ENCODE results near the gene CST9L. TPM values are rescaled to one million over a fixed set of nuclear protein-coding genes. Genes with fewer than 3 reads are reported as not detected.

CST9L gene
- total RNA-seq, 2 experiments from 2014 or later, result not detected

- ChIA-PET CTCF (no interaction called here), POLR2A (no interaction called here)
- Mint-ChIP-seq H3K27ac (no peak overlapping the region), H3K4me3 (no peak overlapping the region), H3K27me3 (no peaks in the 10 kb centered on the region), H3K9me3 (ENCODE audit: low read depth) (peaks cover 12% of the 10 kb centered on the region), H3K36me3 (ENCODE audit: low read depth) (no peaks in the 10 kb centered on the region), H3K4me1 (no peaks in the 10 kb centered on the region)
- intact Hi-C loops (cut with DNase I, micrococcal nuclease), result no loop called here
- ATAC-seq (no peak), DNase-seq (no peak)
Observed at GRCh38 chr20:23565503-23566045, 2.7 kb downstream of the CST9L start.

GRCh38 chr20:23564927-23565326 lies 3.4 kb downstream of the CST9L start:
- intact Hi-C loops (cut with DNase I, micrococcal nuclease), result no loop called here
- Mint-ChIP-seq H3K4me3 (no peak overlapping the region), H3K9me3 (ENCODE audit: low read depth) (peaks cover 16% of the 10 kb centered on the region), H3K4me1 (no peaks in the 10 kb centered on the region), H3K27me3 (no peaks in the 10 kb centered on the region), H3K27ac (no peak overlapping the region), H3K36me3 (ENCODE audit: low read depth) (peaks cover 2% of the 10 kb centered on the region)
- POLR2A ChIA-PET, result no interaction called here
- ATAC-seq (no peak), DNase-seq (no peak)
- CTCF ChIA-PET, result no interaction called here

GRCh38 chr20:23562721-23563342 lies 5.5 kb downstream of the CST9L start:
- intact Hi-C loops (cut with DNase I, micrococcal nuclease), result no loop called here
- peaks cover 2% of the 10 kb centered on the region for H3K36me3 Mint-ChIP-seq (ENCODE audit: low read depth)
- CTCF ChIA-PET, result no interaction called here
- H3K27ac Mint-ChIP-seq, result no peak overlapping the region
- H3K4me1 Mint-ChIP-seq, result no peaks in the 10 kb centered on the region
- H3K27me3 Mint-ChIP-seq, result no peaks in the 10 kb centered on the region
- no peak for ATAC-seq
- POLR2A ChIA-PET, result no interaction called here
- no peak for DNase-seq
- H3K9me3 Mint-ChIP-seq (ENCODE audit: low read depth), result peaks cover 19% of the 10 kb centered on the region
- H3K4me3 Mint-ChIP-seq, result no peak overlapping the region

- ATAC-seq, result no peak
- ChIA-PET POLR2A (no interaction called here), CTCF (interaction anchor here (0.6 kb wide), 1 partner anchor 224 kb away, joined by 4 read pairs; no protein-coding TSS in a partner anchor)
- H3K27me3 Mint-ChIP-seq, result peaks cover 2% of the 10 kb centered on the region
- no peaks in the 10 kb centered on the region for H3K36me3 Mint-ChIP-seq (ENCODE audit: low read depth)
- H3K9me3 Mint-ChIP-seq (ENCODE audit: low read depth), result peaks cover 6% of the 10 kb centered on the region
- intact Hi-C loops (cut with DNase I, micrococcal nuclease), result no loop called here
- H3K27ac Mint-ChIP-seq, result no peak overlapping the region
- no peaks in the 10 kb centered on the region for H3K4me1 Mint-ChIP-seq
- no peak overlapping the region for H3K4me3 Mint-ChIP-seq
- no peak for DNase-seq
Observed at GRCh38 chr20:23554401-23554800, 13.9 kb downstream of the CST9L start.

- intact Hi-C loops (cut with DNase I, micrococcal nuclease), result no loop called here
- ChIA-PET POLR2A (no interaction called here), CTCF (interaction anchor here (0.7 kb wide), 1 partner anchor 1012 kb away, joined by 4 read pairs; no protein-coding TSS in a partner anchor)
- H3K4me3 Mint-ChIP-seq, result no peak overlapping the region
- no peak for ATAC-seq
- H3K27ac Mint-ChIP-seq, result no peak overlapping the region
- DNase-seq, result no peak
- no peaks in the 10 kb centered on the region for H3K36me3 Mint-ChIP-seq (ENCODE audit: low read depth)
- no peaks in the 10 kb centered on the region for H3K9me3 Mint-ChIP-seq (ENCODE audit: low read depth)
- H3K27me3 Mint-ChIP-seq, result no peaks in the 10 kb centered on the region
- no peaks in the 10 kb centered on the region for H3K4me1 Mint-ChIP-seq
Observed at GRCh38 chr20:23551786-23552185, 16.5 kb downstream of the CST9L start.

- Mint-ChIP-seq H3K4me3 (no peak overlapping the region), H3K9me3 (ENCODE audit: low read depth) (no peaks in the 10 kb centered on the region), H3K4me1 (no peaks in the 10 kb centered on the region), H3K27me3 (no peaks in the 10 kb centered on the region), H3K36me3 (ENCODE audit: low read depth) (no peaks in the 10 kb centered on the region), H3K27ac (no peak overlapping the region)
- CTCF ChIA-PET, result interaction anchor here (0.7 kb wide), 2 partner anchors 49 to 1013 kb away, joined by 3 to 4 read pairs; no protein-coding TSS in a partner anchor
- no peak for ATAC-seq
- POLR2A ChIA-PET, result no interaction called here
- intact Hi-C loops (cut with DNase I, micrococcal nuclease), result no loop called here
- DNase-seq, result no peak
Observed at GRCh38 chr20:23551383-23551782, 16.9 kb downstream of the CST9L start.

GRCh38 chr20:23550227-23550626 lies 18.1 kb downstream of the CST9L start:
- Mint-ChIP-seq H3K36me3 (ENCODE audit: low read depth) (no peaks in the 10 kb centered on the region), H3K9me3 (ENCODE audit: low read depth) (no peaks in the 10 kb centered on the region), H3K4me3 (no peak overlapping the region), H3K4me1 (no peaks in the 10 kb centered on the region), H3K27me3 (no peaks in the 10 kb centered on the region), H3K27ac (no peak overlapping the region)
- ChIA-PET POLR2A (no interaction called here), CTCF (no interaction called here)
- ATAC-seq (no peak), DNase-seq (no peak)
- intact Hi-C loops (cut with DNase I, micrococcal nuclease), result no loop called here

GRCh38 chr20:23548408-23548807 lies 19.9 kb downstream of the CST9L start:
- no peaks in the 10 kb centered on the region for H3K36me3 Mint-ChIP-seq (ENCODE audit: low read depth)
- ChIA-PET CTCF (no interaction called here), POLR2A (no interaction called here)
- H3K27me3 Mint-ChIP-seq, result peaks cover 5% of the 10 kb centered on the region
- intact Hi-C loops (cut with DNase I, micrococcal nuclease), result no loop called here
- H3K4me3 Mint-ChIP-seq, result no peak overlapping the region
- no peak overlapping the region for H3K27ac Mint-ChIP-seq
- no peak for ATAC-seq
- H3K9me3 Mint-ChIP-seq (ENCODE audit: low read depth), result no peaks in the 10 kb centered on the region
- no peak for DNase-seq
- H3K4me1 Mint-ChIP-seq, result no peaks in the 10 kb centered on the region

GRCh38 chr20:23547613-23548012 lies 20.7 kb downstream of the CST9L start:
- H3K36me3 Mint-ChIP-seq (ENCODE audit: low read depth), result no peaks in the 10 kb centered on the region
- no peaks in the 10 kb centered on the region for H3K4me1 Mint-ChIP-seq
- H3K27ac Mint-ChIP-seq, result no peak overlapping the region
- ChIA-PET CTCF (interaction anchor here (0.6 kb wide), 1 partner anchor 215 kb away, joined by 4 read pairs; no protein-coding TSS in a partner anchor), POLR2A (no interaction called here)
- H3K9me3 Mint-ChIP-seq (ENCODE audit: low read depth), result no peaks in the 10 kb centered on the region
- H3K4me3 Mint-ChIP-seq, result no peak overlapping the region
- no peak for ATAC-seq
- H3K27me3 Mint-ChIP-seq, result peaks cover 5% of the 10 kb centered on the region
- DNase-seq, result no peak
- intact Hi-C loops (cut with DNase I, micrococcal nuclease), result no loop called here

- H3K4me1 Mint-ChIP-seq, result no peaks in the 10 kb centered on the region
- no peak overlapping the region for H3K27ac Mint-ChIP-seq
- DNase-seq, result no peak
- no peaks in the 10 kb centered on the region for H3K9me3 Mint-ChIP-seq (ENCODE audit: low read depth)
- ATAC-seq, result no peak
- H3K27me3 Mint-ChIP-seq, result peaks cover 11% of the 10 kb centered on the region
- POLR2A ChIA-PET, result no interaction called here
- CTCF ChIA-PET, result no interaction called here
- H3K4me3 Mint-ChIP-seq, result no peak overlapping the region
- H3K36me3 Mint-ChIP-seq (ENCODE audit: low read depth), result no peaks in the 10 kb centered on the region
- intact Hi-C loops (cut with DNase I, micrococcal nuclease), result no loop called here
Observed at GRCh38 chr20:23546435-23547144, 21.7 kb downstream of the CST9L start.

GRCh38 chr20:23544133-23544532 lies 24.2 kb downstream of the CST9L start:
- Mint-ChIP-seq H3K4me1 (no peaks in the 10 kb centered on the region), H3K27me3 (peaks cover 22% of the 10 kb centered on the region), H3K9me3 (ENCODE audit: low read depth) (no peaks in the 10 kb centered on the region), H3K27ac (no peak overlapping the region), H3K4me3 (no peak overlapping the region), H3K36me3 (ENCODE audit: low read depth) (no peaks in the 10 kb centered on the region)
- ChIA-PET CTCF (no interaction called here), POLR2A (no interaction called here)
- intact Hi-C loops (cut with DNase I, micrococcal nuclease), result no loop called here
- DNase-seq, result no peak
- ATAC-seq, result no peak

- Mint-ChIP-seq H3K27me3 (peaks cover 26% of the 10 kb centered on the region), H3K36me3 (ENCODE audit: low read depth) (no peaks in the 10 kb centered on the region), H3K27ac (no peak overlapping the region), H3K4me3 (no peak overlapping the region), H3K4me1 (no peaks in the 10 kb centered on the region), H3K9me3 (ENCODE audit: low read depth) (no peaks in the 10 kb centered on the region)
- POLR2A ChIA-PET, result no interaction called here
- no peak for DNase-seq
- ATAC-seq, result no peak
- intact Hi-C loops (cut with DNase I, micrococcal nuclease), result no loop called here
- CTCF ChIA-PET, result interaction anchor here (0.6 kb wide), 1 partner anchor 1203 kb away, joined by 3 read pairs; no protein-coding TSS in a partner anchor
Observed at GRCh38 chr20:23542801-23543200, 25.5 kb downstream of the CST9L start.

Measured in activated CD4-positive, alpha-beta T cell treated with anti-CD3 and anti-CD28 coated beads for 36 hours (primary cell).